ENCODE results near the gene IRF9. TPM values are rescaled to one million over a fixed set of nuclear protein-coding genes. Genes with fewer than 3 reads are reported as not detected.

The IRF9 gene
- total and polyA plus RNA-seq, 2 of the 13 experiments (the other 11 are each of a cell fraction or from before 2014, with no cell fraction given) = 14.9 to 49.7 TPM

GRCh38 chr14:24135834-24136683, 25.0 kb upstream of the IRF9 start, which contains the start of gene PSME1 (continued):
- peak; percentile 71 for TF ChIP-seq YEATS2 (CRISPR knock-in tag; IDR thresholded peaks at IDR 0.05; ENCODE audit: borderline replicate concordance)
- TF ChIP-seq ZNF773 (CRISPR knock-in tag; IDR thresholded peaks at IDR 0.05; ENCODE audit: borderline replicate concordance) = peak; percentile 86; the same call in 1 of the 2 replicates
- TF ChIP-seq IKZF4 (CRISPR knock-in tag; IDR thresholded peaks at IDR 0.05; ENCODE audit: borderline replicate concordance, low read depth, not compliant biosample characterization) = no peak
- TF ChIP-seq SNAPC5 (CRISPR knock-in tag; IDR thresholded peaks at IDR 0.05; ENCODE audit: borderline replicate concordance) = no peak
- 0 out of 2 replicates have a peak, but pooled peaks have one; percentile 91 for TF ChIP-seq ZNF10 (CRISPR knock-in tag; IDR thresholded peaks at IDR 0.05; ENCODE audit: borderline replicate concordance, low read depth)
- peak; percentile 73 for TF ChIP-seq PRDM10 (CRISPR knock-in tag; IDR thresholded peaks at IDR 0.05; ENCODE audit: low read depth)
- TF ChIP-seq JUND (CRISPR knock-in tag; IDR thresholded peaks at IDR 0.05) = no peak
- TF ChIP-seq DBP (CRISPR knock-in tag; IDR thresholded peaks at IDR 0.05; ENCODE audit: not compliant biosample characterization) = peak; percentile 70
- peak; percentile 62 for TF ChIP-seq HIVEP1 (CRISPR knock-in tag; IDR thresholded peaks at IDR 0.05)
- peak; percentile 55; the same call in 1 of the 2 replicates for TF ChIP-seq RNF2 (conservative IDR thresholded peaks at IDR 0.05; ENCODE audit: low read depth)
- TF ChIP-seq ZNF672 (CRISPR knock-in tag; IDR thresholded peaks at IDR 0.05) = no peak
- TF ChIP-seq HOXA5 (CRISPR knock-in tag; IDR thresholded peaks at IDR 0.05) = 0 out of 2 replicates have a peak, but pooled peaks have one; percentile 84
- no peak; the same call in 1 of the 2 replicates for TF ChIP-seq BORCS8-MEF2B (CRISPR knock-in tag; IDR thresholded peaks at IDR 0.05)
- no peak; the same call in 1 of the 2 replicates for TF ChIP-seq ZC3H4 (CRISPR knock-in tag; IDR thresholded peaks at IDR 0.05; ENCODE audit: borderline replicate concordance)
- no peak for TF ChIP-seq ZBTB42 (CRISPR knock-in tag; IDR thresholded peaks at IDR 0.05)
- peak; percentile 89; the same call in 1 of the 2 replicates for TF ChIP-seq IRX3 (CRISPR knock-in tag; IDR thresholded peaks at IDR 0.05; ENCODE audit: borderline replicate concordance, low read depth)
- peak; percentile 96 for TF ChIP-seq ZNF83 (CRISPR knock-in tag; IDR thresholded peaks at IDR 0.05; ENCODE audit: borderline replicate concordance)
- TF ChIP-seq HMGA1 (CRISPR knock-in tag; conservative IDR thresholded peaks at IDR 0.05) = no peak
- TF ChIP-seq HNRNPK (IDR thresholded peaks at IDR 0.05; ENCODE audit: low read depth, low read length, poor library complexity, severe bottlenecking) = peak; percentile 83
- no peak; the same call in 1 of the 2 replicates for TF ChIP-seq ONECUT2 (CRISPR knock-in tag; IDR thresholded peaks at IDR 0.05)
- 0 out of 2 replicates have a peak, but pooled peaks have one; percentile 23 for TF ChIP-seq GATA4 (IDR thresholded peaks at IDR 0.05; ENCODE audit: borderline replicate concordance, low read depth)
- TF ChIP-seq TEF (CRISPR knock-in tag; IDR thresholded peaks at IDR 0.05) = no peak
- peak; percentile 73 for TF ChIP-seq ZNF317 (CRISPR knock-in tag; IDR thresholded peaks at IDR 0.05)
- TF ChIP-seq AGO2 (optimal IDR thresholded peaks at IDR 0.05; ENCODE audit: low read depth, low read length) = peak; percentile 97

Measured in HepG2 (cell line).